NCI-H128 (cell line): ENCODE results near the gene CACNA1D.
"Not testable (repeated sequence)": the region's sequence is repeated elsewhere in the genome, so short reads cannot be mapped to it uniquely, and the experiment has no call there.

Experiments
- DNase-seq: peaks from one replicate; lab custom pipeline; 2025; ENCODE audit not compliant: unreplicated experiment; lab: John Stamatoyannopoulos, UW

The CACNA1D gene

GRCh38 chr3:53612508-53612907, 118.1 kb downstream of the CACNA1D start:
- no peak for DNase-seq

GRCh38 chr3:53613125-53613524, 118.7 kb downstream of the CACNA1D start:
- DNase-seq: no peak

- no peak for DNase-seq
Observed at GRCh38 chr3:53614307-53614706, 119.9 kb downstream of the CACNA1D start.

- DNase-seq: no peak
Observed at GRCh38 chr3:53616321-53616720, 121.9 kb downstream of the CACNA1D start.

GRCh38 chr3:53616971-53617892, 122.8 kb downstream of the CACNA1D start:
- DNase-seq: no peak

- no peak for DNase-seq
Observed at GRCh38 chr3:53617893-53618523, 123.6 kb downstream of the CACNA1D start.

GRCh38 chr3:53618524-53618906, 124.1 kb downstream of the CACNA1D start:
- no peak for DNase-seq

- no peak for DNase-seq
Observed at GRCh38 chr3:53618936-53619335, 124.5 kb downstream of the CACNA1D start.

- no peak for DNase-seq
Observed at GRCh38 chr3:53624061-53624857, 129.8 kb downstream of the CACNA1D start.

GRCh38 chr3:53626876-53627275, 132.5 kb downstream of the CACNA1D start:
- no peak for DNase-seq

- DNase-seq: no peak
Observed at GRCh38 chr3:53628536-53629401, 134.4 kb downstream of the CACNA1D start.

GRCh38 chr3:53629402-53629723, 135.0 kb downstream of the CACNA1D start:
- DNase-seq: no peak

- DNase-seq: no peak
Observed at GRCh38 chr3:53630547-53630946, 136.1 kb downstream of the CACNA1D start.

GRCh38 chr3:53633197-53633787, 138.9 kb downstream of the CACNA1D start:
- no peak for DNase-seq

GRCh38 chr3:53635041-53635440, 140.6 kb downstream of the CACNA1D start:
- DNase-seq: no peak

GRCh38 chr3:53638806-53639205, 144.4 kb downstream of the CACNA1D start:
- not testable (repeated sequence) for DNase-seq

GRCh38 chr3:53641397-53641796, 147.0 kb downstream of the CACNA1D start:
- no peak for DNase-seq

- no peak for DNase-seq
Observed at GRCh38 chr3:53642211-53642610, 147.8 kb downstream of the CACNA1D start.

GRCh38 chr3:53643757-53644156, 149.3 kb downstream of the CACNA1D start:
- no peak for DNase-seq

- DNase-seq: no peak
Observed at GRCh38 chr3:53645754-53646153, 151.3 kb downstream of the CACNA1D start.
